ENCODE results near the gene CNTLN.
"Not testable (repeated sequence)": the region's sequence is repeated elsewhere in the genome, so short reads cannot be mapped to it uniquely, and the experiment has no call there.

CNTLN gene

GRCh38 chr9:17171309-17172094 is 36.7 kb downstream of the CNTLN start:
- DNase-seq (ENCODE audit: low read depth in 2 of 2), result no peak

GRCh38 chr9:17177496-17177895 is 42.7 kb downstream of the CNTLN start:
- DNase-seq (ENCODE audit: low read depth in 2 of 2), result not testable (repeated sequence)

GRCh38 chr9:17185481-17186029 is 50.7 kb downstream of the CNTLN start:
- DNase-seq (ENCODE audit: low read depth in 2 of 2), result no peak

GRCh38 chr9:17191082-17191481 is 56.2 kb downstream of the CNTLN start:
- no peak for DNase-seq (ENCODE audit: low read depth in 2 of 2)

GRCh38 chr9:17204611-17205152 is 69.8 kb downstream of the CNTLN start:
- no peak for DNase-seq (ENCODE audit: low read depth in 2 of 2)

- no peak for DNase-seq (ENCODE audit: low read depth in 2 of 2)
Observed at GRCh38 chr9:17216011-17216410, 81.2 kb downstream of the CNTLN start.

GRCh38 chr9:17216646-17217045 is 81.8 kb downstream of the CNTLN start:
- DNase-seq (ENCODE audit: low read depth in 2 of 2), result no peak

GRCh38 chr9:17217272-17217671 is 82.4 kb downstream of the CNTLN start:
- no peak for DNase-seq (ENCODE audit: low read depth in 2 of 2)

GRCh38 chr9:17219261-17219660 is 84.4 kb downstream of the CNTLN start:
- no peak for DNase-seq (ENCODE audit: low read depth in 2 of 2)

GRCh38 chr9:17222932-17223331 is 88.1 kb downstream of the CNTLN start:
- DNase-seq (ENCODE audit: low read depth in 2 of 2), result no peak

GRCh38 chr9:17225407-17225806 is 90.6 kb downstream of the CNTLN start:
- DNase-seq (ENCODE audit: low read depth in 2 of 2), result no peak

- no peak for DNase-seq (ENCODE audit: low read depth in 2 of 2)
Observed at GRCh38 chr9:17229945-17230560, 95.2 kb downstream of the CNTLN start.

- no peak for DNase-seq (ENCODE audit: low read depth in 2 of 2)
Observed at GRCh38 chr9:17230646-17231045, 95.8 kb downstream of the CNTLN start.

- no peak for DNase-seq (ENCODE audit: low read depth in 2 of 2)
Observed at GRCh38 chr9:17236147-17236546, 101.3 kb downstream of the CNTLN start.

GRCh38 chr9:17246770-17247169 is 111.9 kb downstream of the CNTLN start:
- no peak for DNase-seq (ENCODE audit: low read depth in 2 of 2)

- no peak for DNase-seq (ENCODE audit: low read depth in 2 of 2)
Observed at GRCh38 chr9:17251100-17251499, 116.3 kb downstream of the CNTLN start.

GRCh38 chr9:17268531-17269188 is 133.8 kb downstream of the CNTLN start:
- not testable (repeated sequence) for DNase-seq (ENCODE audit: low read depth in 2 of 2)

- no peak for DNase-seq (ENCODE audit: low read depth in 2 of 2)
Observed at GRCh38 chr9:17269799-17270198, 135.0 kb downstream of the CNTLN start.

- DNase-seq (ENCODE audit: low read depth in 2 of 2), result no peak
Observed at GRCh38 chr9:17272536-17272935, 137.7 kb downstream of the CNTLN start.

GRCh38 chr9:17280350-17281012 is 145.6 kb downstream of the CNTLN start:
- DNase-seq (ENCODE audit: low read depth in 2 of 2), result no peak

- DNase-seq (ENCODE audit: low read depth in 2 of 2), result not testable (repeated sequence)
Observed at GRCh38 chr9:17290673-17291072, 155.8 kb downstream of the CNTLN start.

- no peak for DNase-seq (ENCODE audit: low read depth in 2 of 2)
Observed at GRCh38 chr9:17291766-17292165, 156.9 kb downstream of the CNTLN start.
